RWPE2 (cell line): ENCODE data around the gene MAF.

ENCODE experiments used
- ATAC-seq: fragments of 200-7000 bp; cut with Tn5 transposase; 3 replicates; pipeline ENCODE4 v1.9.1; 2021; ENCODE audit warnings: low read depth
- DNase-seq: peaks from one replicate; pipeline ENCODE4 v3.0.0-alpha.2; 2020; ENCODE audit warnings: low spot score
- H3K27ac ChIP-seq: fragments of 450-650 bp; 2 replicates; pipeline ENCODE4 v1.5.1; 2017; ENCODE audit warnings: mild to moderate bottlenecking; ENCODE audit not compliant: poor library complexity, severe bottlenecking
- H3K27me3 ChIP-seq: fragments of 250-450 bp; sonication (Bioruptor Pico); 2 replicates; pipeline ENCODE4 v1.5.1; 2021; ENCODE audit warnings: mild to moderate bottlenecking, moderate library complexity; ENCODE audit not compliant: insufficient read depth, poor library complexity, severe bottlenecking
- H3K36me3 ChIP-seq: fragments of 250-450 bp; sonication (Bioruptor Pico); 2 replicates; pipeline ENCODE4 v1.5.1; 2020; ENCODE audit warnings: low read depth, mild to moderate bottlenecking, moderate library complexity
- H3K4me1 ChIP-seq: fragments of 250-450 bp; sonication (Bioruptor Pico); 2 replicates; pipeline ENCODE4 v1.5.1; 2021; ENCODE audit warnings: mild to moderate bottlenecking, moderate library complexity; ENCODE audit not compliant: insufficient read depth, poor library complexity, severe bottlenecking
- H3K4me3 ChIP-seq: fragments of 250-450 bp; sonication (Bioruptor Pico); 2 replicates; pipeline ENCODE4 v1.5.1; 2021; ENCODE audit warnings: mild to moderate bottlenecking, moderate library complexity; ENCODE audit not compliant: severe bottlenecking
- H3K9me3 ChIP-seq: fragments of 250-450 bp; sonication (Bioruptor Pico); 2 replicates; pipeline ENCODE4 v1.5.1; 2021; ENCODE audit warnings: mild to moderate bottlenecking, moderate library complexity; ENCODE audit not compliant: severe bottlenecking
- TF ChIP-seq, protein P1 (sequence below): fragments of 450-650 bp; IDR thresholded peaks from one replicate; pipeline ENCODE4 v1.5.1; 2017; ENCODE audit warnings: mild to moderate bottlenecking, moderate library complexity; ENCODE audit not compliant: poor library complexity, severe bottlenecking

Gene MAF

DNA sequence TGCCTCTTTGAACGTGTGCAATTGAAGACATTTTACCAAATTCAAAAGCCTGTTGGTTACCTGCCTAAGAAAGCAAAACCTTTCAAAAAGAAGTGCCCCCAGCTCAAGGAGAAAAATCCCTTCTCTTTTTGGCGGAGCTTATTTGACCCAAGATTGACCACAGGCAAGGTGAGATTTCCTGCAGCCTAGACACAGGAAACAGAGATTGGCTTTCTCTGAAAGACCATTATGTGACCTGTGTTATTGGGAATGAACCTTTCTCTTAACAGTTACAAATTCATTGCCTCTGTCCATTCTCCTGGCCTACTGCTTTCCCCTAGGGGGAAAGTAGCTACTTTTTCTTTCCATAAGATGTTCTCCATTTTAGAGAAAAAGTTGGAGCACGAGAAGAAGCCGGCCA, 42.1 kb upstream of the MAF start:
- H3K36me3 ChIP-seq: no peaks in the 10 kb centered on the region
- DNase-seq (no peak), ATAC-seq (no peak)
- H3K4me3 ChIP-seq: no peak overlapping the region
- TF ChIP-seq, protein P1, sequence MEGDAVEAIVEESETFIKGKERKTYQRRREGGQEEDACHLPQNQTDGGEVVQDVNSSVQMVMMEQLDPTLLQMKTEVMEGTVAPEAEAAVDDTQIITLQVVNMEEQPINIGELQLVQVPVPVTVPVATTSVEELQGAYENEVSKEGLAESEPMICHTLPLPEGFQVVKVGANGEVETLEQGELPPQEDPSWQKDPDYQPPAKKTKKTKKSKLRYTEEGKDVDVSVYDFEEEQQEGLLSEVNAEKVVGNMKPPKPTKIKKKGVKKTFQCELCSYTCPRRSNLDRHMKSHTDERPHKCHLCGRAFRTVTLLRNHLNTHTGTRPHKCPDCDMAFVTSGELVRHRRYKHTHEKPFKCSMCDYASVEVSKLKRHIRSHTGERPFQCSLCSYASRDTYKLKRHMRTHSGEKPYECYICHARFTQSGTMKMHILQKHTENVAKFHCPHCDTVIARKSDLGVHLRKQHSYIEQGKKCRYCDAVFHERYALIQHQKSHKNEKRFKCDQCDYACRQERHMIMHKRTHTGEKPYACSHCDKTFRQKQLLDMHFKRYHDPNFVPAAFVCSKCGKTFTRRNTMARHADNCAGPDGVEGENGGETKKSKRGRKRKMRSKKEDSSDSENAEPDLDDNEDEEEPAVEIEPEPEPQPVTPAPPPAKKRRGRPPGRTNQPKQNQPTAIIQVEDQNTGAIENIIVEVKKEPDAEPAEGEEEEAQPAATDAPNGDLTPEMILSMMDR: no peak
- no peak overlapping the region for H3K27ac ChIP-seq
- no peaks in the 10 kb centered on the region for H3K27me3 ChIP-seq
- no peaks in the 10 kb centered on the region for H3K9me3 ChIP-seq
- peaks cover 20% of the 10 kb centered on the region for H3K4me1 ChIP-seq

DNA sequence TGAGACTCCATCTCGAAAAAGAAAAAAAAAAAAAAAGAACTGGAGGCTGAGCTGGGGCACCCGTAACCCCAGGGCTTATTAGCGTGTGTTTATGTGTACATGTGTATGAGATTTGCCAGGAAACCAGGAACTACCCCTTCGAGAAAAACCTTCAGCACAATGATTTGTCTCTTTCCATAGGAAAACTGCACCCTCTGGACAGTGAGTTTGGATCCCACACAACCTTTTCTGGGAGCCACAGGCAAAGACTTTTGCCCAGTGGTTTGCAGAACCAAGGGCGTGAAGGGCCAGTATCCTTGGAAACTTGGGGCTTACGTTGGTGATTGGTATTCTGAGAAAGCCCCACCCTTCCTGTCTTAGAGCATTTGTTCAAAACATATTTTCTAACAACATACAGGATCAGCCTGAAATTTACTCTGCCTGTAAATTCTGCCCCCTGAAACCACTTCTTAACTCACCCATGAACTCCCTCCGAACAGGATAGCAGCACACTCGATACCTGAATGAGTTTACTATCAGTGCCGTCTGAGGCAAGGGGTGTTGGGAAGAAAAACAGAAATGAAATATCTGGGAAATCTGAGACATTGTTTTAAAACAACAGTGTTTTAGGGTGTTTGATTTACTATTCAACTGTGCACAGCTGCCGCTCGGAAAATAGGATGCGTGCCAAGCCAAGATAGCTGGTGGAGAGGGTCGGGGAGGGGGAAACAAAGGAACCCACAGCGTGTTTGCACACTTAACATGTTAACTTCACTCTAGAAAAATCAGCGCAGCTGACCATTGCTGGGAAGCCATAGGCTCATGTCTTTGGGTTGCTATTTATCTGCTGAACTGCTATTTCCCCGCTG, 40.2 kb upstream of the MAF start:
- Histone ChIP-seq H3K36me3 (no peaks in the 10 kb centered on the region), H3K4me3 (no peak overlapping the region), H3K27me3 (no peaks in the 10 kb centered on the region), H3K9me3 (no peaks in the 10 kb centered on the region), H3K4me1 (peaks cover 20% of the 10 kb centered on the region), H3K27ac (peak overlapping the region; percentile 29)
- ATAC-seq (peak; percentile 48), DNase-seq (no peak)
- TF ChIP-seq, protein P1: no peak

DNA sequence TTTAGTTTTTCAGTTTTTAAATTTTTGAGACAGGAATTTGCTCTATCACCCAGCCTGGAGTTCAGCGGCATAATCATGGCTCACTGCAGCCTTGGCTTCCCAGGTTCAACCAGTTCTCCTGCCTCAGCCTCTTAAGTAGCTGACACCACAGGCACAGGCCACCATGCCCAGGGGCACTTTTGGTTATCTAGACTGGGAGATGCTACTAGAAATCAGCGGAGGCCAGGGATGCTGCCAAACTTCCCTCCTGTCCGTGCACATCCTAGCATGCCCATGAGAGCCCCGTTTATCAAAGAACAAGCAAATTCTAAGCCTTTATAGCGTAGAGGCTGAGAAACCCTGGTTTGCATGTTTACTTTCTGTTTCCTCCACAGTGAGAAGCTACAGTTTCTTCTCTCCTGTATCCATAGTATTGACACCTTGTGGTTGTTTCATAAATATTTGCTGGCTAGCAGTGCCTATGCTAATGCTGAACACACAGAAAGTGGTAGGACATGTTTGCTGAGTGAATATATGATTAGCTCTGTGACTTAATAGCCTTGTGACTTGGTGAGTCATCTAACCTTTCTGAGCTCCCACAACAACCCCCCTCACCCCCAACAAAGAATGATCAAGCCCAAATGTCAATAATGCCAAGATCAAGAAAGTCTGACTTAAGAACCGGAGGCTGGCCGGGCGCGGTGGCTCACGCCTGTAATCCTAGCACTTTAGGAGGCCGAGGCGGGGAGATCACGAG, 39.2 kb upstream of the MAF start:
- Histone ChIP-seq H3K27me3 (no peaks in the 10 kb centered on the region), H3K9me3 (no peaks in the 10 kb centered on the region), H3K4me1 (peaks cover 12% of the 10 kb centered on the region), H3K36me3 (no peaks in the 10 kb centered on the region), H3K4me3 (no peak overlapping the region), H3K27ac (peak overlapping the region; percentile 29)
- TF ChIP-seq, protein P1: no peak
- ATAC-seq: peak; percentile 68
- DNase-seq: no peak

DNA sequence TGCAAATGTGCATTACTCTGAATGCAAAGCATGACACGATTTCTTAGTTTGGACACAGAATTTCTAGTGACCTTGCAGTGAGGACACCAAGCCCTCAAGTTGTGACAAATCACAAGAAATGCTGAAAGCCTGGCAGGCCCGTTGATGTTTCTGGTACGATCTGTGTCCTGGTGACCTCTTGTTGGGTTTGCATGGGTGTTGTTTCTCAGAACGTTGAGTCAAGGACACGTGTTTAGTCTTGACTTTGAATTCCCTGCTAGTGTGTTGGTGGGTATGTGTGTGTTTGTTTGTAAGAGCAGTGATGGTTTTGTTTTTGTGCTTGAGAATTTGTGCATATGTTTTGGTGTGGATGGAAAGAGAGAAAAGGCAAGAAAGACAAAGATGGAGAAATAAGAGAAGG, 37.8 kb upstream of the MAF start:
- TF ChIP-seq, protein P1: no peak
- no peaks in the 10 kb centered on the region for H3K9me3 ChIP-seq
- no peak overlapping the region for H3K27ac ChIP-seq
- DNase-seq (no peak), ATAC-seq (no peak)
- H3K36me3 ChIP-seq: no peaks in the 10 kb centered on the region
- no peak overlapping the region for H3K4me3 ChIP-seq
- H3K27me3 ChIP-seq: no peaks in the 10 kb centered on the region
- peaks cover 12% of the 10 kb centered on the region for H3K4me1 ChIP-seq
